Measurements from ENCODE around the gene GDF2.

Gene GDF2

DNA sequence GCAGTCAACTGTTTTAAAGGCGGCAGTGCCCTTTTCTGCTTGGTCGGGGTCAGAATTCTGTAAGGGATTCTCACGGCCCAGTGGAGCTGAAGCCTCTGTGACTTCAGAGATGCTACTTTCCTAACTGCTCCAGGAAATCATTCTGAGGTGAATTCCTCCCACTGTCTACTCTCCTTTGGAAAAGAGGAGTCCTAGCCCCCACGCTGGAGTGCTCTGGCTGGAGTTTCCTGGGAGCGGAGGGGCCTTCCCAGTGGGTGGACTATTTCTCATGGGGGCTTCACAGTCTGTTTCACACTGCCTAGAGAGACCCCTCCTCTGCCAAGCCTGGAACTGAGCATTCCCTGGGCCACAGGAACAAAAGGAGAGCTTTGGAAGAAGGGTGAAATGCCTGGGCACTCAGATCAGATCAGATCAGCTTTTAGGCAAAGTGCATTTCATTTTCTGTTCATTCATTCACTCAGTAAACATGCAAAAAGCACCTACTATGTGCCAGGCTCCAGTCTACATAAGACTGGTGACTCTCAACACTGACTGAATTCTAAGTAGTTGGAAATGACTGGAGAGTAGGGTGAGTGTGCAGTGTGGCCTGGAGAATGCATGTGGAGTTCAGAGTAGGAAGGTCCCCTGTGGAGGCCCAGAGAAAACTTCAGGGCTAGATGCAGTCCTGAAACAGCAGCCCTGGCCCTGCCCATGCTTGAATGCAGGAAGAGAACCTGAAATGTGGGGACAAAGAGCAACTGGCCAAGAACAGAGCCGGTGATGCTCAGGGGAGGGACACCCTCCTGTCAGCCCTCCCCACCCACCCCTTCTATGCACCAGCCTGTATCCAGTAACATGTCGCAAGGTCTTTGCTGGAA lies 49.6 kb downstream of the GDF2 start:
- no peaks in the 10 kb centered on the region for H3K9me2 ChIP-seq (ENCODE audit: low read depth, low read length)
- no peak overlapping the region for H3K4me3 ChIP-seq (ENCODE audit: low read depth, low read length, poor library complexity, severe bottlenecking)
- no peak overlapping the region for H3K27ac ChIP-seq (ENCODE audit: low read depth, low read length, poor library complexity, severe bottlenecking)
- H4K20me1 ChIP-seq (ENCODE audit: insufficient read depth, low read length): no peaks in the 10 kb centered on the region
- no peaks in the 10 kb centered on the region for H3K36me3 ChIP-seq (ENCODE audit: insufficient read depth, low read length)
- H3K27me3 ChIP-seq (ENCODE audit: insufficient read depth, low read length): no peaks in the 10 kb centered on the region
- H3K9ac ChIP-seq (ENCODE audit: low read length): no peak overlapping the region
- no peak for TF ChIP-seq EZH2 (IDR thresholded peaks at IDR 0.05; ENCODE audit: borderline replicate concordance, low read length)
- TF ChIP-seq, protein P1, sequence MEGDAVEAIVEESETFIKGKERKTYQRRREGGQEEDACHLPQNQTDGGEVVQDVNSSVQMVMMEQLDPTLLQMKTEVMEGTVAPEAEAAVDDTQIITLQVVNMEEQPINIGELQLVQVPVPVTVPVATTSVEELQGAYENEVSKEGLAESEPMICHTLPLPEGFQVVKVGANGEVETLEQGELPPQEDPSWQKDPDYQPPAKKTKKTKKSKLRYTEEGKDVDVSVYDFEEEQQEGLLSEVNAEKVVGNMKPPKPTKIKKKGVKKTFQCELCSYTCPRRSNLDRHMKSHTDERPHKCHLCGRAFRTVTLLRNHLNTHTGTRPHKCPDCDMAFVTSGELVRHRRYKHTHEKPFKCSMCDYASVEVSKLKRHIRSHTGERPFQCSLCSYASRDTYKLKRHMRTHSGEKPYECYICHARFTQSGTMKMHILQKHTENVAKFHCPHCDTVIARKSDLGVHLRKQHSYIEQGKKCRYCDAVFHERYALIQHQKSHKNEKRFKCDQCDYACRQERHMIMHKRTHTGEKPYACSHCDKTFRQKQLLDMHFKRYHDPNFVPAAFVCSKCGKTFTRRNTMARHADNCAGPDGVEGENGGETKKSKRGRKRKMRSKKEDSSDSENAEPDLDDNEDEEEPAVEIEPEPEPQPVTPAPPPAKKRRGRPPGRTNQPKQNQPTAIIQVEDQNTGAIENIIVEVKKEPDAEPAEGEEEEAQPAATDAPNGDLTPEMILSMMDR (IDR thresholded peaks at IDR 0.05; ENCODE audit: low read length): no peak
- H3K79me2 ChIP-seq (ENCODE audit: insufficient read depth, low read length): no peaks in the 10 kb centered on the region
- no peaks in the 10 kb centered on the region for H3K9me3 ChIP-seq (ENCODE audit: low read length)
- H3K4me1 ChIP-seq (ENCODE audit: insufficient read depth, low read length, severe bottlenecking): no peaks in the 10 kb centered on the region
- no peak overlapping the region for H2AFZ ChIP-seq (ENCODE audit: low read length)
- H3F3A ChIP-seq (ENCODE audit: insufficient read depth, low read length): no peaks in the 10 kb centered on the region
- H3K4me2 ChIP-seq (ENCODE audit: low read length): no peak overlapping the region

DNA sequence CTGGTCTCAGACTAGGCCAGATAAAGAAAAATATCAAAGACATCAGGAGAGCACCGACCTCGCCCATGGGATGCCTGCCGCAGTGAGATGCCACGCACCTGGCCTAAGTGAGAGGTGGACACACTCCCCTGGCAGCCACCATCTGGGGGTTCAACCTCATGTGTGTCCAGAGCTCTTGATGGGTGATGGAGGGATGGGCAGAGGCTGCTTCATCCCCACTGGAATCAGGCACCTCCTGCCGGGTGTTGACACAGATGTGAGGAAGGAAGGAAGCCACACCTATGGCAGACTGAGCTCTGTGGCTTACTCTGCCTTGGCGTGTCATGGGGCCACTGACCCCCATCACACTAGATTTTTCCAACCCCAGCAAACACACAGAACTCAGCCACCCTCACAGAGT lies 50.5 kb downstream of the GDF2 start:
- no peak overlapping the region for H3K9ac ChIP-seq (ENCODE audit: low read length)
- no peaks in the 10 kb centered on the region for H3K79me2 ChIP-seq (ENCODE audit: insufficient read depth, low read length)
- H3K27me3 ChIP-seq (ENCODE audit: insufficient read depth, low read length): no peaks in the 10 kb centered on the region
- H3K4me3 ChIP-seq (ENCODE audit: low read depth, low read length, poor library complexity, severe bottlenecking): no peak overlapping the region
- H3K4me2 ChIP-seq (ENCODE audit: low read length): no peak overlapping the region
- H3K4me1 ChIP-seq (ENCODE audit: insufficient read depth, low read length, severe bottlenecking): no peaks in the 10 kb centered on the region
- H3F3A ChIP-seq (ENCODE audit: insufficient read depth, low read length): no peaks in the 10 kb centered on the region
- no peaks in the 10 kb centered on the region for H4K20me1 ChIP-seq (ENCODE audit: insufficient read depth, low read length)
- no peak overlapping the region for H3K27ac ChIP-seq (ENCODE audit: low read depth, low read length, poor library complexity, severe bottlenecking)
- no peak for TF ChIP-seq EZH2 (IDR thresholded peaks at IDR 0.05; ENCODE audit: borderline replicate concordance, low read length)
- TF ChIP-seq, protein P1 (IDR thresholded peaks at IDR 0.05; ENCODE audit: low read length): no peak
- H3K9me2 ChIP-seq (ENCODE audit: low read depth, low read length): no peaks in the 10 kb centered on the region
- H3K9me3 ChIP-seq (ENCODE audit: low read length): no peaks in the 10 kb centered on the region
- H3K36me3 ChIP-seq (ENCODE audit: insufficient read depth, low read length): no peaks in the 10 kb centered on the region
- H2AFZ ChIP-seq (ENCODE audit: low read length): no peak overlapping the region

DNA sequence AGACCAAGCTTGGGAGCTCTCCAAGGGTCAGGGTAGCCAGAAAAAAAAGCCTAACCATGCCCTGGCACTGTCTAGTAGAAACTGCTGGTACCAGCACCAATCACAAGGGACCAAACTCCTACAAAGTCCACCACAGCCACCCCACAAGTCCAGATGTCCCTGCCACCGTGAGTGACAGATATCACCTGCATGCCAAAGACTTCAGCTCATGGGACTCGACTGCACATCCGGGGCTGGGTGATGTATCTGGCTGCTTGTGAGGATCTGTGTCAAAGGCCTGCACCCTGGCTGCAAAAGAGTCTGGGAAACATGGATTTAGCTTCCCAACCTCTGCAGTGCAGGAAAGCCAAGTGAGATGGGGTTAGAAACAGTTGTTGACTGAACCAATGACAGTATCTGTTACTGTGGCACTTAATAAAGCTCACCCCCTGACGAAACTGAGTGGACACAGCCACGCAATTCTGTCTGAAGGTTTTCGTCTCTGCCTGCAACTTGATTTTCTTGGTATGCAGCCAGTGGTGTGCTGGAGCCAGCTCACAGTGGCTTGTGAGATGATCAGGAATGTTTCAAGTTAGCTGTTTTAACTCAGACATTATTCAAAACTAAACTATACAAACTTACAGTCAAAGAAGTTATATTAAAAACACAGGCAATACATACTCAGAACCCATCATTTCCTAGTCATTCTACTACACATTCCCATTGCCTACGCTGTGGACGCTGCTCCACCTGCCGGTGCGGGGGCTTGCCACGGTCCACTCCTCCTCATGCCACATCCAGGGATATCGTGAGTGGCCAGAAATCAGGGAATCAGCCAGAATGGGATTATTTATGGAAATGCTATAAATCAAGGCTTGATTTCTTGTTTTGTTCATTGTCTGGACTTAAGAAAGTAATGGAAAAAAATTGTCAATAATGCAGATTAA lies 52.6 kb downstream of the GDF2 start:
- TF ChIP-seq, protein P1 (IDR thresholded peaks at IDR 0.05; ENCODE audit: low read length): no peak
- TF ChIP-seq EZH2 (IDR thresholded peaks at IDR 0.05; ENCODE audit: borderline replicate concordance, low read length): no peak
- H3K9ac ChIP-seq (ENCODE audit: low read length): no peak overlapping the region
- no peak overlapping the region for H2AFZ ChIP-seq (ENCODE audit: low read length)
- no peaks in the 10 kb centered on the region for H3K4me1 ChIP-seq (ENCODE audit: insufficient read depth, low read length, severe bottlenecking)
- H3K4me3 ChIP-seq (ENCODE audit: low read depth, low read length, poor library complexity, severe bottlenecking): no peak overlapping the region
- 0 out of 2 replicates have a peak, but pooled peaks cover 3% of the 10 kb centered on the region for H3K27me3 ChIP-seq (ENCODE audit: insufficient read depth, low read length)
- H3K79me2 ChIP-seq (ENCODE audit: insufficient read depth, low read length): no peaks in the 10 kb centered on the region
- no peaks in the 10 kb centered on the region for H3K9me3 ChIP-seq (ENCODE audit: low read length)
- no peaks in the 10 kb centered on the region for H3K36me3 ChIP-seq (ENCODE audit: insufficient read depth, low read length)
- H3K4me2 ChIP-seq (ENCODE audit: low read length): no peak overlapping the region
- no peak overlapping the region for H3K27ac ChIP-seq (ENCODE audit: low read depth, low read length, poor library complexity, severe bottlenecking)
- H3K9me2 ChIP-seq (ENCODE audit: low read depth, low read length): no peaks in the 10 kb centered on the region
- no peaks in the 10 kb centered on the region for H4K20me1 ChIP-seq (ENCODE audit: insufficient read depth, low read length)
- no peaks in the 10 kb centered on the region for H3F3A ChIP-seq (ENCODE audit: insufficient read depth, low read length)
